ENCODE measurements around the gene C5AR1. TPM values are rescaled to one million over a fixed set of nuclear protein-coding genes. Genes with fewer than 3 reads are reported as not detected.

The C5AR1 gene
- total RNA-seq, 2 experiments from 2014 or later = 1.1 TPM; not detected in 1

GRCh38 chr19:47339196-47339880 is 29.7 kb downstream of the C5AR1 start:
- no peaks in the 10 kb centered on the region for H3K79me2 ChIP-seq (ENCODE audit: insufficient read depth, low read depth, low read length)
- POLR2A ChIA-PET = no interaction called here
- H3K4me2 ChIP-seq (ENCODE audit: low read length) = no peak overlapping the region
- no peak for TF ChIP-seq EZH2phosphoT487 (IDR thresholded peaks at IDR 0.05; ENCODE audit: borderline replicate concordance, low read depth, low read length)
- no peak for TF ChIP-seq CTCF (conservative IDR thresholded peaks at IDR 0.05; ENCODE audit: low read length)
- H4K20me1 ChIP-seq (ENCODE audit: insufficient read depth, low read length) = no peaks in the 10 kb centered on the region
- no peaks in the 10 kb centered on the region for H3K9me3 ChIP-seq (ENCODE audit: low read length)
- H3K27ac ChIP-seq (ENCODE audit: low read depth, low read length, poor library complexity, severe bottlenecking) = no peak overlapping the region
- no peaks in the 10 kb centered on the region for H3K36me3 ChIP-seq (ENCODE audit: insufficient read depth, low read length)
- H3K4me1 ChIP-seq (ENCODE audit: insufficient read depth, low read length, poor library complexity, severe bottlenecking) = peaks cover 11% of the 10 kb centered on the region
- no peaks in the 10 kb centered on the region for H3K9me2 ChIP-seq (ENCODE audit: insufficient read depth, low read length)
- intact Hi-C loops (cut with micrococcal nuclease; ENCODE audit: unreplicated experiment) = no loop called here
- DNase-seq (ENCODE audit: low spot score) = no peak
- H3K4me3 ChIP-seq (ENCODE audit: low read depth, low read length, poor library complexity, severe bottlenecking) = no peak overlapping the region
- BruUV-seq (replicated peaks) = no TSS peak
- H2AFZ ChIP-seq (ENCODE audit: low read length) = no peak overlapping the region
- CTCF ChIA-PET (ENCODE audit: unreplicated experiment) = interaction anchor here (0.5 kb wide), 1 partner anchor 171 kb away, joined by 3 read pairs; no protein-coding TSS in a partner anchor

- Histone ChIP-seq H3K36me3 (ENCODE audit: insufficient read depth, low read length) (no peaks in the 10 kb centered on the region), H3K79me2 (ENCODE audit: insufficient read depth, low read depth, low read length) (no peaks in the 10 kb centered on the region), H2AFZ (ENCODE audit: low read length) (no peak overlapping the region), H4K20me1 (ENCODE audit: insufficient read depth, low read length) (no peaks in the 10 kb centered on the region), H3K4me3 (ENCODE audit: low read depth, low read length, poor library complexity, severe bottlenecking) (no peak overlapping the region), H3K27ac (ENCODE audit: low read depth, low read length, poor library complexity, severe bottlenecking) (no peak overlapping the region), H3K4me2 (ENCODE audit: low read length) (no peak overlapping the region), H3K9me2 (ENCODE audit: insufficient read depth, low read length) (no peaks in the 10 kb centered on the region), H3K9me3 (ENCODE audit: low read length) (no peaks in the 10 kb centered on the region), H3K4me1 (ENCODE audit: insufficient read depth, low read length, poor library complexity, severe bottlenecking) (peaks cover 11% of the 10 kb centered on the region)
- BruUV-seq (replicated peaks) = no TSS peak
- ChIA-PET CTCF (ENCODE audit: unreplicated experiment) (no interaction called here), POLR2A (interaction anchor here (0.7 to 0.8 kb wide), 2 partner anchors 7 to 396 kb away, joined by 3 to 6 read pairs; no protein-coding TSS in a partner anchor)
- no peak for TF ChIP-seq EZH2phosphoT487 (IDR thresholded peaks at IDR 0.05; ENCODE audit: borderline replicate concordance, low read depth, low read length)
- TF ChIP-seq CTCF (conservative IDR thresholded peaks at IDR 0.05; ENCODE audit: low read length) = no peak
- intact Hi-C loops (cut with micrococcal nuclease; ENCODE audit: unreplicated experiment) = no loop called here
- DNase-seq (ENCODE audit: low spot score) = no peak
These were observed 31.0 kb downstream of the C5AR1 start for GRCh38 chr19:47340477-47341208.

- no TSS peak for BruUV-seq (replicated peaks)
These were observed 32.1 kb downstream of the C5AR1 start for GRCh38 chr19:47341734-47342133.

More at GRCh38 chr19:47341734-47342133, 32.1 kb downstream of the C5AR1 start:
- ChIA-PET CTCF (ENCODE audit: unreplicated experiment) (no interaction called here), POLR2A (no interaction called here)
- Histone ChIP-seq H3K9me3 (ENCODE audit: low read length) (no peaks in the 10 kb centered on the region), H3K27ac (ENCODE audit: low read depth, low read length, poor library complexity, severe bottlenecking) (no peak overlapping the region), H3K4me1 (ENCODE audit: insufficient read depth, low read length, poor library complexity, severe bottlenecking) (peaks cover 5% of the 10 kb centered on the region), H4K20me1 (ENCODE audit: insufficient read depth, low read length) (no peaks in the 10 kb centered on the region), H3K4me2 (ENCODE audit: low read length) (no peak overlapping the region), H3K4me3 (ENCODE audit: low read depth, low read length, poor library complexity, severe bottlenecking) (no peak overlapping the region), H3K36me3 (ENCODE audit: insufficient read depth, low read length) (no peaks in the 10 kb centered on the region), H2AFZ (ENCODE audit: low read length) (no peak overlapping the region), H3K79me2 (ENCODE audit: insufficient read depth, low read depth, low read length) (no peaks in the 10 kb centered on the region), H3K9me2 (ENCODE audit: insufficient read depth, low read length) (no peaks in the 10 kb centered on the region)
- no peak for DNase-seq (ENCODE audit: low spot score)
- intact Hi-C loops (cut with micrococcal nuclease; ENCODE audit: unreplicated experiment) = no loop called here
- TF ChIP-seq EZH2phosphoT487 (IDR thresholded peaks at IDR 0.05; ENCODE audit: borderline replicate concordance, low read depth, low read length) (no peak), CTCF (conservative IDR thresholded peaks at IDR 0.05; ENCODE audit: low read length) (no peak)
